Left ventricle myocardium inferior (tissue), 1 donor: ENCODE data around the gene WASF3. TPM values are rescaled to one million over a fixed set of nuclear protein-coding genes. Genes with fewer than 3 reads are reported as not detected.

Experiments used
- DNase-seq: peaks from one replicate; pipeline ENCODE4 v3.0.0-alpha.2; 2020
- H3K27ac ChIP-seq: fragments of 200-600 bp; replicated peaks from 2 replicates; pipeline ENCODE4 v1.8.0; 2021
- H3K27me3 ChIP-seq: fragments of 200-600 bp; 2 replicates; pipeline ENCODE4 v1.8.0; 2021; ENCODE audit warnings: low read depth
- H3K36me3 ChIP-seq: fragments of 200-600 bp; 2 replicates; pipeline ENCODE4 v1.8.0; 2021
- H3K4me1 ChIP-seq: fragments of 200-600 bp; 2 replicates; pipeline ENCODE4 v1.8.0; 2021
- H3K4me3 ChIP-seq: fragments of 200-600 bp; 2 replicates; pipeline ENCODE4 v1.8.0; 2021; ENCODE audit warnings: mild to moderate bottlenecking, moderate library complexity
- H3K9me3 ChIP-seq: fragments of 200-600 bp; replicated peaks from 2 replicates; pipeline ENCODE4 v1.8.0; 2021
- CTCF ChIP-seq: fragments of 200-600 bp; IDR thresholded peaks from 2 replicates; pipeline ENCODE4 v1.8.0; 2021; ENCODE audit warnings: antibody characterized with exemption, mild to moderate bottlenecking, borderline replicate concordance
- intact Hi-C: fragments of 100-400 bp; cut with micrococcal nuclease; formaldehyde crosslinking; loops from one replicate; pipeline ENCODE4 v1.11.0; 2022
- total RNA-seq: library from RNA; stranded (reverse); fragmentation: NEBNext Ultra II Directional; extraction: Animal tissue kit (Norgen Biotek cat#: 25700); gene quantifications from one replicate; pipeline ENCODE4 v1.2.1, GENCODE V29; 2021
- donor health status: DM: no; HTN: yes; CAD: no; lungs with severe emphysema.

Gene WASF3
- total RNA-seq, 1 donor from 2014 or later: 12.6 TPM

- peaks cover 10% of the 10 kb centered on the region for H3K4me1 ChIP-seq
- DNase-seq: no peak
- H3K27ac ChIP-seq: no peak overlapping the region
- H3K9me3 ChIP-seq: no peaks in the 10 kb centered on the region
- no peaks in the 10 kb centered on the region for H3K27me3 ChIP-seq
- TF ChIP-seq CTCF: no peak
- H3K36me3 ChIP-seq: no peaks in the 10 kb centered on the region
- intact Hi-C loops: no loop called here
- H3K4me3 ChIP-seq: no peak overlapping the region
Observed at GRCh38 chr13:26589226-26589625, 31.7 kb downstream of the WASF3 start.

GRCh38 chr13:26589754-26590153 lies 32.3 kb downstream of the WASF3 start:
- H3K9me3 ChIP-seq: no peaks in the 10 kb centered on the region
- intact Hi-C loops: no loop called here
- DNase-seq: no peak
- no peak for TF ChIP-seq CTCF
- no peaks in the 10 kb centered on the region for H3K36me3 ChIP-seq
- no peaks in the 10 kb centered on the region for H3K27me3 ChIP-seq
- H3K27ac ChIP-seq: no peak overlapping the region
- H3K4me3 ChIP-seq: no peak overlapping the region
- H3K4me1 ChIP-seq: peaks cover 10% of the 10 kb centered on the region

GRCh38 chr13:26590379-26590778 lies 32.9 kb downstream of the WASF3 start:
- no peak for TF ChIP-seq CTCF
- Histone ChIP-seq H3K9me3 (no peaks in the 10 kb centered on the region), H3K27me3 (no peaks in the 10 kb centered on the region), H3K27ac (no peak overlapping the region), H3K4me3 (no peak overlapping the region), H3K4me1 (peaks cover 5% of the 10 kb centered on the region), H3K36me3 (no peaks in the 10 kb centered on the region)
- no peak for DNase-seq
- intact Hi-C loops: no loop called here

GRCh38 chr13:26590951-26591350 lies 33.5 kb downstream of the WASF3 start:
- Histone ChIP-seq H3K27ac (no peak overlapping the region), H3K36me3 (no peaks in the 10 kb centered on the region), H3K9me3 (peaks cover 4% of the 10 kb centered on the region), H3K4me1 (peaks cover 5% of the 10 kb centered on the region), H3K27me3 (no peaks in the 10 kb centered on the region), H3K4me3 (no peak overlapping the region)
- no peak for TF ChIP-seq CTCF
- DNase-seq: no peak
- intact Hi-C loops: no loop called here

- no peak overlapping the region for H3K27ac ChIP-seq
- intact Hi-C loops: no loop called here
- DNase-seq: no peak
- no peaks in the 10 kb centered on the region for H3K36me3 ChIP-seq
- no peak for TF ChIP-seq CTCF
- peaks cover 11% of the 10 kb centered on the region for H3K9me3 ChIP-seq
- no peaks in the 10 kb centered on the region for H3K27me3 ChIP-seq
- H3K4me1 ChIP-seq: peaks cover 5% of the 10 kb centered on the region
- H3K4me3 ChIP-seq: no peak overlapping the region
Observed at GRCh38 chr13:26591672-26592071, 34.2 kb downstream of the WASF3 start.

GRCh38 chr13:26593661-26594060 lies 36.2 kb downstream of the WASF3 start:
- Histone ChIP-seq H3K27ac (no peak overlapping the region), H3K27me3 (no peaks in the 10 kb centered on the region), H3K36me3 (no peaks in the 10 kb centered on the region), H3K4me1 (peaks cover 5% of the 10 kb centered on the region), H3K4me3 (no peak overlapping the region), H3K9me3 (peaks cover 21% of the 10 kb centered on the region)
- no peak for DNase-seq
- no peak for TF ChIP-seq CTCF
- intact Hi-C loops: no loop called here
